COR-L47 (cell line): ENCODE results near the gene SCRT2.
A peak's percentile ranks its signal among the peaks of the same experiment; 100 is the strongest.
"Not testable (repeated sequence)": the region's sequence is repeated elsewhere in the genome, so short reads cannot be mapped to it uniquely, and the experiment has no call there.

Experiments
- DNase-seq: peaks from one replicate; lab custom pipeline; 2025; lab: John Stamatoyannopoulos, UW

Gene SCRT2

DNA sequence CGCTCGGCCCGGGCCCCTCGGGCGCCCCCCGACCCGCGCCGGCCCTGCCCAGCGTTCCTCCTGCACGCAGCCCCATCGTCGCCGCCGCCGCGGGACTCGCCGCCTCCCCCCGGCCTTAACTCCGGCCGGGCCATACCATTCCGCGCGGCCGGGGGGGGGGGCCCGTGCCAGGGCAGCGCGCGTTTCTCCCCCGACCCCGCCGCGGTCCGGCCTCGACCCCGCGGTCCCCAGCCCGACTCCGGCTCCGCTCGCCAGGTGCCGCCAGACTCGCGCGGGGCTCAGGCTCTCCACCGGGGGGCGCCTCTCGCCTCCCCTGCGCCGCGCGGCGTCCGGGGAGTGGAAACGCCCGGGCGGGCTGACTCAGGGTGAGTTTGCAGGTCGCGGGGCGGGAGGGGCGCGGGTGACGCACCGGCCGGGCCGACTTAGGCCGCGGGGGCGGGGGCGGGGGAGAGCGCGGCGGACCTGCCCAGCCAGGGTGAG, 22.5 kb downstream of the SCRT2 start, which contains the start of gene SRXN1:
Gene SRXN1 (minus strand): TSS at position 91 of the 480 bp plus-strand sequence. CDS start 15 bp downstream, at position 76.
- DNase-seq: peak; percentile 40

DNA sequence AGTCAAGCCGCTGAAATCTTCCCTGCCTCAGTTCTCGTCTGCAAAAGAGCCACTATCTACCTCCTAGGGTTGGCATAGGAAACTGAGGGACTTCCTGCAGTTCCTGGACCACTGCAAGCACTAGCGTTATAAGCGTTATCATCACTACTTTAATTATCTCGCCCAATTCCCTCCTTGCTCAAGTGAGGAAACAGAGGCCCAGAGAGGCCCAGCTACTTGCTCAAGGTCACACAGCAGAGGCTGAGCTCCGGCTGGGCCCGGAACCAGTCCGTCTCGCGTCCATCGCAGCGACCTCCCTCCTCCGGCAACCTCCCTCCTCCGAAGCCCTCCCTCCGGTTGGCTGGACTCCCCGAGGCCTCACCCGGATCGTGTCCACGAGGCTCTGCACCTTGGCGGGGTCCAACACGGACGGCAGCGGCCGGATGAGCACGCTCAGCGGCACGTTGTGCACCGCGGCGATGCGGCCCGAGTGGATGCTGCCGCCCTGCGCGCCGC, 22.9 kb downstream of the SCRT2 start:
- DNase-seq: no peak

GRCh38 chr20:651713-652614, 23.6 kb downstream of the SCRT2 start:
- no peak for DNase-seq

GRCh38 chr20:650954-651353, 24.6 kb downstream of the SCRT2 start:
- DNase-seq: no peak

DNA sequence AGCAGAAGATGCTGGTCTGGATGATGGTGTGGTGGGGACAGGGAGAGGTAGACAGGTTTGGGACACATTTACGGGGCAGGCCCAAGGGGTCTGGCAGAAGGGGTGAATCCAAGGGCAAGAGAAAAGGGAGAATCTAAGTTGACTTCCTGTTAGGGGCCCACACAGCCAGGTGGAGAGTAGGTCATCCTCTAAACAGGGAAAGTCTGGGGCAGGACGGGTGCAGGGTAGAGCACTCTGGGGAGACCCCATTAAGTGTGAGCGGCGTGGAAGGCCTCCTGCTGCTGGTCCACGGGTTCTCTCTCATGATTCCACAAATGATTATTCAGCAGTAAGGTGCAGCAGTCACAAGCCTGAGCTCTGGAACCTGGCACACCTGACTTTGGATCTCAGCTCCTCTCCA, 25.3 kb downstream of the SCRT2 start:
- no peak for DNase-seq

GRCh38 chr20:647479-648019, 28.1 kb downstream of the SCRT2 start:
- no peak for DNase-seq

DNA sequence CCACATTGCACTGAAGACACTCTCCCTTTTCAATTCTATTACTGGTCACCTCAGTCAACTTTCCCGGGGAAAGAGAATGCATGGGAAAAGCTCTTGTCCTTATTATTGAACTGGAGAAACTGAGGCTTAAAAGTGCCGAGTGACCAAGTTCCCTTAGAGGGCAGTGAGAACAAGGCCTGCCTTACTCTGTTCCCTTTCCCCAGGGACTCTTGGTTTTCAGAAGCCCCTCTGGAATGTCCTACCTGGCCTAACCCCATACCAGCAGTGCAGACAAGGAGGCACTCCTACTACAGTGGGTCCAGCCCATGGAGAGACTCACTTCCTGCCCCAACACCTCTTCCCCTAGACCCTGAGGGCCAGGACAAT, 28.8 kb downstream of the SCRT2 start:
- no peak for DNase-seq

DNA sequence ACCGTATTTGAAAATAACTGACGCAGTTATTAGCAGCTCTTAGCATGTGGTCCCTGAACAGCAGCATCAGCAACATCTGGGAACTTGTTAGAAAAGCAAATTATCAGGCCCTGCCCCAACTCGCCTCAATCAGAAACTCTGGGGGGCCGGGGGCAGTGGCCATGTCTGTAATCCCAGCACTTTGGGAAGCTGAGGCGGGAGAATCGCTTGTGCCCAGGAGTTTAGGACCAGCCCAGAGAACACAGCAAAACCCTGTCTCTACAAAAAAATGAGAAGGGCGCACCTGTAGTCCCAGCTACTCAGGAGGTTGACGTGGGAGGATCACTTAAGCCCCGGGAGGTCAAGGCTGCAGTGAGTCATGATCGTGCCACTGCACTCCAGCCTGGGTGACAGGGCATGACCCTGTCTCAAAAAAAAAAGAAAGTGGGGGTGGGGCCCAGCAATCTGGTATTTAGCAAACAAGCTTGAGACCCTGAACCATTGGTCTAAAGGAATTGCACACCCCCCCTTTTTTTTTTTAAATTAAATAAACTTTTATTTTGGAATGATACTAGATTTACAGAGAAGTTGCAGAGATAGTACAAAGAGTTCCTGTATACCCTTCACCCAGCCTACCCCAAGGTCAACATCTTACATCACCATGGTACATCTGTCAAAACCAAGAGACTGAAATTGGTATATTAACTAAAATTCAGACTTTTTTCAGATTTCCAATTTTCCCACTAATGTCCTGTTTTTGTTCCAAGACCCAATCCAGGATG, 29.3 kb downstream of the SCRT2 start:
- no peak for DNase-seq

GRCh38 chr20:645318-646106, 30.1 kb downstream of the SCRT2 start:
- DNase-seq: peak; percentile 35

DNA sequence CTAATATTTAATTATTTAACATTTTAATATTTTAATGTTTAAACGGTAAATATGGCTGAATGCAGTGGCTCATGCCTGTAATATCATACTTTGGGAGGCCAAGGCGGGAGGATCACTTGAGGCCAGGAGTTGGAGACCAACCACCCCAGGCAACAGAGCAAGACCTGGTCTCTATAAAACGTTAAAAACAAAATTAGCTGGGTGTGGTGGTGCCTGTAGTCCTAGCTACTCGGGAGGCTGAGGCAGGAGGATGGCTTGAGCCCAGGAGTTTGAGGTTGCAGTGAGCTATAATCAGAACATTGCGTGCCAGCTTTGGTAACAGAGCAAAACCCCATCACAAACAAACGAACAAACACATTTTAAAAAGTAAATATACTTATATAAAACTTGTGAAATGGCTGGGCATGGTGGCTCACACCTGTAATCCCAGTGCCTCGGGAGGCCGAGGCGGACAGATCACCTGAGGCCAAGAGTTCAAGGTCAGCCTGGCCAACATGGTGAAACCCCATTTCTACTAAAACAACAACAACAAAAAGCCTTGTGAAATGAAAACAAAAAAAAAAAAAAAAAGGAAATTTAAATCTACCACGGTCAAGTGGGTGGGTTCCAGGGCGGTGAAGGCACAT, 30.8 kb downstream of the SCRT2 start:
- DNase-seq: no peak

DNA sequence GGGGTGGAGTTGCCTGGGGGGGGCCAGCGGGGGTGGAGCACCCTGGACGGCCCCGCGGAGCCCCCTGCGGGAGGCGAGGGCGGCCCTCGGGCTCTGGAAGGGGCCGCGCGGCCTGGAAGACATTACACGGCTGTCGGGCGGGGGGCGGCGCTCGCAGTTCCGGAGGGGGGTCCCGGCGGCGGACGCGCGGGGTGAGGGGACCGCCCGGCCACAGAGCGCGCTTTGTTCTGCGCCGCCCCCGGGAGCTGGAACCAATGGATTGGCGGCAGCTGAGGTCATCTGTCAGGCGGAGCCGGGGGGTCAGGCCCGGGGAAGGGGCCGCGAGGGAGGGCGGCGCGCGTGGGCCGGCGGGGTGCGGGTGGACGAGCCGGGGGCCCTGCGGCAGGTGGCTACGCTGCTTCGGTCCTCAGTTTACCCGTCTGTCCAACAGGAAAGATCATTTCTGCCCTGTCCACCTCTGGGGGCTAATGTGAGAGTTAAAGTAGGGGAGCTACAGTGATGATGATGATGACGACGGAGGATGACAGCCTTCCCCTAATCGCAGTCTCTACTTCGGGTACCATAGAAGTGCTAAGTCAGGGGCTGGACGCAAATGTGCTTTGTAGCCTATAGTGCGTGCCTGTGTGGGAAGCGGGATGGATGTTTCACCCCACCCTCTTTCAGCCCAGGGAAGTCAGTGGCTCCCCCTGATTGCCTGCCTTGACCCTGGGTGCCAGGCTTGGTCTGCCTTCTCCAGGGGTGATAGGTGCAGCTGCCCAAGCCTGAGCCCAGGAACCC, 33.0 kb downstream of the SCRT2 start:
- no peak for DNase-seq

GRCh38 chr20:642013-642397, 33.6 kb downstream of the SCRT2 start:
- not testable (repeated sequence) for DNase-seq

- DNase-seq: no peak
These were observed 34.1 kb downstream of the SCRT2 start for GRCh38 chr20:641516-641875.

- DNase-seq: no peak
These were observed 34.7 kb downstream of the SCRT2 start for GRCh38 chr20:640674-641515.

- no peak for DNase-seq
These were observed 37.0 kb downstream of the SCRT2 start for GRCh38 chr20:638579-638978.

- DNase-seq: no peak
These were observed 38.0 kb downstream of the SCRT2 start for GRCh38 chr20:637559-637958.

DNA sequence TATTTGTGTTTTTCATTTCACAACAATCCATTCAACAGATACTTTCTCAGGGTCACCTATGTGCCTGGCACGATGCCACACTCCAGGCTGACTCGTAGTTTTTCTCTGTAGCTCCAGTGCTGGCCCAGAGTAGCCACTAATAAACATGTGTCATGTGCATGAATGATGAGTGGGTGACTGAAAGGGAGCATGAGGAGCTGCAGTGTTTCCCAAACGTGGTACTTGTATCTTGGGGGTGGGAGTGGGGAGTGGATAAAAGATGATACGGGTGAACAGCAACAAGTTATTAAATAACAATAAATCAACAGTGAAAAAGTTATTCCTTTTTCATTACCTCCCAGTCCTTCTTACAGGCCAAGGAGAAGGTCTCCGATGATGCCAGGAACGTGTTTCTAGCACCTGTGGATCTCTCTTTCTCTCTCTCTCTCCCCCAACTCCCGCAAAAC, 39.7 kb downstream of the SCRT2 start:
- no peak for DNase-seq

- no peak for DNase-seq
These were observed 40.3 kb downstream of the SCRT2 start for GRCh38 chr20:635028-635892.
